Measurements from ENCODE around the gene CEP41. TPM values are rescaled to one million over a fixed set of nuclear protein-coding genes. Genes with fewer than 3 reads are reported as not detected.

Gene CEP41
- total and polyA plus RNA-seq, 4 donors, result 2.3 to 3.5 (median 2.8) TPM

DNA sequence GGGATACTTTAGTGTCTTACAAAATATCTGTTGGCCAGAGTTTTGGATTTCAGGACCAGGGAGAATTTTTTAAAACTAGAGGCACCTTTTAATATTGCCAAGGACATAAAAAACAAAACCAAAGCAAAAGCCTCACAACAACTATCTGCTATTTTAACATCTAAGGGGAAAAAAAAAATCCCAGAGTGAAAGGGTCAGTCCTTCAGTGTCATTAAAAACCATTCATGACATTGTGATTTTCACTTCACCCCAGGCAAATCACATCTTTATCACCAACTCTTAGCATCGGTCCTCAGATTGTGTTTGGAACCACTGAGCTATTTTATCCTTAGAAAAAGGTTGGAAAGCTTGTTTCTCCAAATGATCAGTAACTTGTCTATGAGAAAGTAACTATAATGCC lies 10.7 kb downstream of the CEP41 start:
- Histone ChIP-seq H3K27ac (ENCODE audit: low read depth in 1 of 2, low read length in 2 of 2) (no peak overlapping the region), H3K36me3 (ENCODE audit: control insufficient read depth in 4 of 4, insufficient read depth in 3 of 4, low read depth in 1 of 4, low read length in 3 of 4) (no peaks in the 10 kb centered on the region), H3K9ac (ENCODE audit: low read depth in 1 of 2, low read length in 2 of 2) (no peak overlapping the region), H3K4me1 (ENCODE audit: control insufficient read depth in 4 of 4, insufficient read depth in 4 of 4, low read length in 3 of 4) (no peaks in the 10 kb centered on the region), H3K27me3 (ENCODE audit: control insufficient read depth in 4 of 4, insufficient read depth in 4 of 4, low read length in 3 of 4) (no peaks in the 10 kb centered on the region), H3K4me3 (ENCODE audit: low read depth in 1 of 3, low read length in 3 of 3) (no peak overlapping the region), H3K9me3 (ENCODE audit: control insufficient read depth in 4 of 4, low read length in 3 of 4) (no peaks in the 10 kb centered on the region)
- TF ChIP-seq EGR1 (IDR thresholded peaks at IDR 0.05; ENCODE audit: low read depth in 2 of 2), result no peak
- TF ChIP-seq FOXA1 (IDR thresholded peaks at IDR 0.05), result no peak
- TF ChIP-seq RXRA (IDR thresholded peaks at IDR 0.05), result no peak
- TF ChIP-seq HNF4G (IDR thresholded peaks at IDR 0.05), result no peak
- TF ChIP-seq YY1 (IDR thresholded peaks at IDR 0.05), result no peak
- no peak for TF ChIP-seq TAF1 (conservative IDR thresholded peaks at IDR 0.05)
- TF ChIP-seq HNF4A (conservative IDR thresholded peaks at IDR 0.05), result no peak
- no peak for TF ChIP-seq NR2F2 (IDR thresholded peaks at IDR 0.05)
- TF ChIP-seq, protein P1, sequence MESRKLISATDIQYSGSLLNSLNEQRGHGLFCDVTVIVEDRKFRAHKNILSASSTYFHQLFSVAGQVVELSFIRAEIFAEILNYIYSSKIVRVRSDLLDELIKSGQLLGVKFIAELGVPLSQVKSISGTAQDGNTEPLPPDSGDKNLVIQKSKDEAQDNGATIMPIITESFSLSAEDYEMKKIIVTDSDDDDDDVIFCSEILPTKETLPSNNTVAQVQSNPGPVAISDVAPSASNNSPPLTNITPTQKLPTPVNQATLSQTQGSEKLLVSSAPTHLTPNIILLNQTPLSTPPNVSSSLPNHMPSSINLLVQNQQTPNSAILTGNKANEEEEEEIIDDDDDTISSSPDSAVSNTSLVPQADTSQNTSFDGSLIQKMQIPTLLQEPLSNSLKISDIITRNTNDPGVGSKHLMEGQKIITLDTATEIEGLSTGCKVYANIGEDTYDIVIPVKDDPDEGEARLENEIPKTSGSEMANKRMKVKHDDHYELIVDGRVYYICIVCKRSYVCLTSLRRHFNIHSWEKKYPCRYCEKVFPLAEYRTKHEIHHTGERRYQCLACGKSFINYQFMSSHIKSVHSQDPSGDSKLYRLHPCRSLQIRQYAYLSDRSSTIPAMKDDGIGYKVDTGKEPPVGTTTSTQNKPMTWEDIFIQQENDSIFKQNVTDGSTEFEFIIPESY (IDR thresholded peaks at IDR 0.05), result no peak
- TF ChIP-seq, protein P2, sequence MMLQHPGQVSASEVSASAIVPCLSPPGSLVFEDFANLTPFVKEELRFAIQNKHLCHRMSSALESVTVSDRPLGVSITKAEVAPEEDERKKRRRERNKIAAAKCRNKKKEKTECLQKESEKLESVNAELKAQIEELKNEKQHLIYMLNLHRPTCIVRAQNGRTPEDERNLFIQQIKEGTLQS (IDR thresholded peaks at IDR 0.05), result no peak
- TF ChIP-seq, protein P3, sequence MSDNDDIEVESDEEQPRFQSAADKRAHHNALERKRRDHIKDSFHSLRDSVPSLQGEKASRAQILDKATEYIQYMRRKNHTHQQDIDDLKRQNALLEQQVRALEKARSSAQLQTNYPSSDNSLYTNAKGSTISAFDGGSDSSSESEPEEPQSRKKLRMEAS (IDR thresholded peaks at IDR 0.05), result no peak
- no peak for TF ChIP-seq FOXA2 (IDR thresholded peaks at IDR 0.05)
- WGBS, result 63% methylated on average over 1 of the region's 1 CpG
- DNase-seq (ENCODE audit: low spot score), result no peak

DNA sequence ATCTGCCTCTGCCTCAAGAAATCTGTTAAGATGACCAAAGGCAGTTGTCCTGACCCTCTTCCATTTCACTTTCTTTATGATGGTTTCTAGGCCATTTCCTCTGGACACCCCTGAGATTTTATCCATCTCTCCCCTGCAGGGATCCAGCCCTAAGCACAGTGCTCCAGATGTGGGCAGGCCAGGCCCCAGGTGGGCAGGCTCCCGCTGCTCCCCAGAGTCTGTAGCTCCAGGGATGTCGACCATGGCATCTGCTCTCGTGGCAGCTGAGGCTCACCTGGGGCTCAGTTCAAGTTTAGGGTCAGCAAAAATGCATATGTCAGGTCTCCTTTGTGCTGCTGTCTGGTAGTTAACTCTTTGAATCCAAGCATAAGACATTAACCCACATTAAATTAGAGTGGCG lies 11.8 kb downstream of the CEP41 start:
- no peak for DNase-seq (ENCODE audit: low spot score)
- Histone ChIP-seq H3K4me1 (ENCODE audit: control insufficient read depth in 4 of 4, insufficient read depth in 4 of 4, low read length in 3 of 4) (no peaks in the 10 kb centered on the region), H3K27ac (ENCODE audit: low read depth in 1 of 2, low read length in 2 of 2) (no peak overlapping the region), H3K4me3 (ENCODE audit: low read depth in 1 of 3, low read length in 3 of 3) (no peak overlapping the region), H3K27me3 (ENCODE audit: control insufficient read depth in 4 of 4, insufficient read depth in 4 of 4, low read length in 3 of 4) (no peaks in the 10 kb centered on the region), H3K9me3 (ENCODE audit: control insufficient read depth in 4 of 4, low read length in 3 of 4) (no peaks in the 10 kb centered on the region), H3K36me3 (ENCODE audit: control insufficient read depth in 4 of 4, insufficient read depth in 3 of 4, low read depth in 1 of 4, low read length in 3 of 4) (no peaks in the 10 kb centered on the region), H3K9ac (ENCODE audit: low read depth in 1 of 2, low read length in 2 of 2) (no peak overlapping the region)
- 96% methylated on average over 4 of the region's 4 CpGs for WGBS
- no peak for TF ChIP-seq YY1 (IDR thresholded peaks at IDR 0.05)
- no peak for TF ChIP-seq EGR1 (IDR thresholded peaks at IDR 0.05; ENCODE audit: low read depth in 2 of 2)
- TF ChIP-seq FOXA1 (IDR thresholded peaks at IDR 0.05), result no peak
- TF ChIP-seq TAF1 (conservative IDR thresholded peaks at IDR 0.05), result no peak
- no peak for TF ChIP-seq HNF4A (conservative IDR thresholded peaks at IDR 0.05)
- TF ChIP-seq, protein P3 (IDR thresholded peaks at IDR 0.05), result no peak
- TF ChIP-seq, protein P4, sequence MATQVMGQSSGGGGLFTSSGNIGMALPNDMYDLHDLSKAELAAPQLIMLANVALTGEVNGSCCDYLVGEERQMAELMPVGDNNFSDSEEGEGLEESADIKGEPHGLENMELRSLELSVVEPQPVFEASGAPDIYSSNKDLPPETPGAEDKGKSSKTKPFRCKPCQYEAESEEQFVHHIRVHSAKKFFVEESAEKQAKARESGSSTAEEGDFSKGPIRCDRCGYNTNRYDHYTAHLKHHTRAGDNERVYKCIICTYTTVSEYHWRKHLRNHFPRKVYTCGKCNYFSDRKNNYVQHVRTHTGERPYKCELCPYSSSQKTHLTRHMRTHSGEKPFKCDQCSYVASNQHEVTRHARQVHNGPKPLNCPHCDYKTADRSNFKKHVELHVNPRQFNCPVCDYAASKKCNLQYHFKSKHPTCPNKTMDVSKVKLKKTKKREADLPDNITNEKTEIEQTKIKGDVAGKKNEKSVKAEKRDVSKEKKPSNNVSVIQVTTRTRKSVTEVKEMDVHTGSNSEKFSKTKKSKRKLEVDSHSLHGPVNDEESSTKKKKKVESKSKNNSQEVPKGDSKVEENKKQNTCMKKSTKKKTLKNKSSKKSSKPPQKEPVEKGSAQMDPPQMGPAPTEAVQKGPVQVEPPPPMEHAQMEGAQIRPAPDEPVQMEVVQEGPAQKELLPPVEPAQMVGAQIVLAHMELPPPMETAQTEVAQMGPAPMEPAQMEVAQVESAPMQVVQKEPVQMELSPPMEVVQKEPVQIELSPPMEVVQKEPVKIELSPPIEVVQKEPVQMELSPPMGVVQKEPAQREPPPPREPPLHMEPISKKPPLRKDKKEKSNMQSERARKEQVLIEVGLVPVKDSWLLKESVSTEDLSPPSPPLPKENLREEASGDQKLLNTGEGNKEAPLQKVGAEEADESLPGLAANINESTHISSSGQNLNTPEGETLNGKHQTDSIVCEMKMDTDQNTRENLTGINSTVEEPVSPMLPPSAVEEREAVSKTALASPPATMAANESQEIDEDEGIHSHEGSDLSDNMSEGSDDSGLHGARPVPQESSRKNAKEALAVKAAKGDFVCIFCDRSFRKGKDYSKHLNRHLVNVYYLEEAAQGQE (IDR thresholded peaks at IDR 0.05), result no peak
- no peak for TF ChIP-seq JUND (IDR thresholded peaks at IDR 0.05)
- TF ChIP-seq, protein P2 (IDR thresholded peaks at IDR 0.05), result no peak
- TF ChIP-seq GABPA (IDR thresholded peaks at IDR 0.05 in 1 of 2, conservative IDR thresholded peaks at IDR 0.05 in 1 of 2), result no peak
- TF ChIP-seq RXRA (IDR thresholded peaks at IDR 0.05), result no peak
- TF ChIP-seq, protein P5, sequence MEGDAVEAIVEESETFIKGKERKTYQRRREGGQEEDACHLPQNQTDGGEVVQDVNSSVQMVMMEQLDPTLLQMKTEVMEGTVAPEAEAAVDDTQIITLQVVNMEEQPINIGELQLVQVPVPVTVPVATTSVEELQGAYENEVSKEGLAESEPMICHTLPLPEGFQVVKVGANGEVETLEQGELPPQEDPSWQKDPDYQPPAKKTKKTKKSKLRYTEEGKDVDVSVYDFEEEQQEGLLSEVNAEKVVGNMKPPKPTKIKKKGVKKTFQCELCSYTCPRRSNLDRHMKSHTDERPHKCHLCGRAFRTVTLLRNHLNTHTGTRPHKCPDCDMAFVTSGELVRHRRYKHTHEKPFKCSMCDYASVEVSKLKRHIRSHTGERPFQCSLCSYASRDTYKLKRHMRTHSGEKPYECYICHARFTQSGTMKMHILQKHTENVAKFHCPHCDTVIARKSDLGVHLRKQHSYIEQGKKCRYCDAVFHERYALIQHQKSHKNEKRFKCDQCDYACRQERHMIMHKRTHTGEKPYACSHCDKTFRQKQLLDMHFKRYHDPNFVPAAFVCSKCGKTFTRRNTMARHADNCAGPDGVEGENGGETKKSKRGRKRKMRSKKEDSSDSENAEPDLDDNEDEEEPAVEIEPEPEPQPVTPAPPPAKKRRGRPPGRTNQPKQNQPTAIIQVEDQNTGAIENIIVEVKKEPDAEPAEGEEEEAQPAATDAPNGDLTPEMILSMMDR (IDR thresholded peaks at IDR 0.05; ENCODE audit: low read depth, low read length, missing input control), result no peak
- TF ChIP-seq RAD21 (IDR thresholded peaks at IDR 0.05), result no peak
- no peak for TF ChIP-seq SP1 (IDR thresholded peaks at IDR 0.05)
- no peak for TF ChIP-seq FOXA2 (IDR thresholded peaks at IDR 0.05)
- no peak for TF ChIP-seq NR2F2 (IDR thresholded peaks at IDR 0.05)
- TF ChIP-seq HNF4G (IDR thresholded peaks at IDR 0.05), result no peak
- TF ChIP-seq, protein P1 (IDR thresholded peaks at IDR 0.05), result no peak
